IPS-11a (cell line): ENCODE measurements around the gene CYP2W1.

Experiments
- H3K4me3 ChIP-seq: one replicate; pipeline ENCODE4 v1.5.1; 2013; ENCODE audit warnings: low read depth, low read length, control low read depth

The CYP2W1 gene

DNA sequence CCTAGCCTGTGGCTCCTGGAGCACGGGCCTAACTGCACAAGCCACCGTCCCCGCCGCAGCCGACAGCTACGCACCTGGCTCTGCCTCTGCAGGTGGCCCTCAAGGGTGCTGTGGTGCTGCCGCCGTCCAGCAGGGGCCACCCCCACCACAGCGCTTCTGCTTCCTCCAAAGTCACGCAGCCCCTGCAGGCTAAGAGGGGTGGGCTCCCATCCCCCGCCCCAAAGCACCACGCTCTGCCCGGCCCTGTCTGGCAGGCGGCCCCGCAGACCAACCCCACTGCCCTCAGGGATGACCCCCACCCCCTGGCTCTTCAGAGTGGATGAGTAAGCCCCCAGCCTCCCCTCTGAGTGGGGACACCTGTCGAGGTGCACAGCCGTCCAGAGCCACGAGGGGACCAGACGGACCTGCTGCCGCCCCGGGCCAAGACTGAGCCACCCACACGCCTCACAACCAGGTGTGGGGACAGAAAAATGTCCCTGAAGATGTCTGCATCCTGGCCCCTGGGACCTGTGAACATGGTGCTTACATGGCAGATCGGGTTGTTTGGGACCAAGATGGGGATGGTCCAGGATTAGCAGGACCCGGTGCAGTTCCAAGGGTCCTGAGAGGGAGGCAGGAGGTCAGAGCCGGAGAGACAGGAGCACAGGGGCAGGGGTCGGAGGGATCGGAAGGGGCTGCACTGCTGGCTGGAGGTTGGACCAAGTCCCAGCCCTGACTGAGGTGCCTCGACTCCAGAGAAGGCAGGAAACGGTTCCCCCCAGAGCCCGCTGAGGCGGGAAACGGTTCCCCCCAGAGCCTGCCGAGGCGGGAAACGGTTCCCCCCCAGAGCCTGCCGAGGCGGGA is 19.5 kb upstream of the CYP2W1 start:
- no peak overlapping the region for H3K4me3 ChIP-seq

DNA sequence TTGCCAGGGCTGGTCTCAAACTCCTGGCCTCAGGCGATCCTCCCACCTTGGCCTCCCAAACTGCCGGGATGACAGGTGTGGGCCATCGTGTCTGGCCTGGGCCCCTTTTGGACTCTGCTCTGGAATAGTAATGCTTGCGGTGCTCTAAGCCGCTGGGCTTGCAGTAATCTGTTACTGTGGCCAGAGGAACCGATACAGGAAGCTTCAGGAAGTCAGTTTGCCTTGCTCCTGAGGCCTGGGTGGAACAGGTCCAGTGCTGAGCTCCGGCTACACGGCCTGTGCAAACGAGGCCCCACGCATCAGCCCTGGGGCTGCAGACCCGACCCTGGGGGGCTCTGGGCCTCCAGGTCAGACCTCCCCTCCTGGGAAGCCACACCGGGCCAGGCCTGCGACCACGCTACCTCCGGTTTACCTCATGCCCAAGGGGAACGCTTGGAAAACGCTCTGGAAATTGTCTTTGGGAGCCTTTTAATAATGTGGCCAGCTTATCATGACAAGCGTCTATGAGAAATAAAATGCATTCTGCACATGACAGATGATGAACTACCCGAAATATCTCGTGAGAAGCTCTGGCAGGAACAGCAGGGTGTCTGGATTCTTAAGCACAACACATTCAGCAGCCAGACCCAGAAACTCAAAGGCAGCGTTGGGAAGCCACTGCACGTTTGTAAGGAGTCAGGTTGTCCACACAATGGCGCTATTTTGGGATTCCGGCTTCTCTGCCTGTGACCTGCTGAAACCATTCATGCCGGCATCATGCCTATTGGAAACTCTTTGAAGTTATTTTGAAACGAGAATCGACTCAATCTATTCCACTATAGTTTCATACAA is 18.4 kb upstream of the CYP2W1 start:
- H3K4me3 ChIP-seq, result no peak overlapping the region

DNA sequence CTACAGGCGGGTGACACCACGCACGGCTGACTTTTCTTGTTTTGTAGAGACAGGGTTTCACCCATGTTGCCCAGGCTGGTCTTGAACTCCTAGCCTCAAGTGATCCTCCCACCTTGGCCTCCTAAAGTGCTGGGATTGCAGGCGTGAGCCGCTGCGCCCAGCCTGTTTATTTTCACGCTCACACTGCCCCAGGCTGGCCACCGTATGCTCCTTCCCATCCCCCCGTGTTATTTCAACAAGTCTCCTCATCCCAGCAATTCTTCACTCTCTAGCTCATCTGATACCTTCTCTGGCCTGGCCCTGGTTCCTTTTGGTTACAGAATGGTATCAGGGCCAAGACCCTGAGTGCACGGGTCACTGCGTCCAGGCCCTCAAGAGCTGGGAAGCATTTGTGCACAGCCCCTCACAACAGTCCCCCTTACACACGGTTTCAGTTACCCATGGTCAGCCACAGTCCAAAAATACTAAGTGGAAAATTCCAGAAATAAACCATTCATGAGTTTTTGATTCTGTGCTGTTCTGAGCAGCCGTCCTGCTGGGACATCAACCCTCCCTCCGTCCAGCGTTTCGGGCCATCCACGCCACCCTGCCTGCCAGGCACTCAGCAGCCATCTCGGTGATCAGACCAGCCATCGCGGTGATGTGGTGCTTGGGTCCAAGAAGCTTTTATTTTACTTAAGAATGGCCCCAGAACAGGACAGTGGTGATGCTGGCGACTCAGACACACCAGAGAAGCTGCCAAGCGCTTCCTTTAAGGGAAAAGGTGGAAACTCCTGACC is 16.5 kb upstream of the CYP2W1 start:
- H3K4me3 ChIP-seq, result no peak overlapping the region

DNA sequence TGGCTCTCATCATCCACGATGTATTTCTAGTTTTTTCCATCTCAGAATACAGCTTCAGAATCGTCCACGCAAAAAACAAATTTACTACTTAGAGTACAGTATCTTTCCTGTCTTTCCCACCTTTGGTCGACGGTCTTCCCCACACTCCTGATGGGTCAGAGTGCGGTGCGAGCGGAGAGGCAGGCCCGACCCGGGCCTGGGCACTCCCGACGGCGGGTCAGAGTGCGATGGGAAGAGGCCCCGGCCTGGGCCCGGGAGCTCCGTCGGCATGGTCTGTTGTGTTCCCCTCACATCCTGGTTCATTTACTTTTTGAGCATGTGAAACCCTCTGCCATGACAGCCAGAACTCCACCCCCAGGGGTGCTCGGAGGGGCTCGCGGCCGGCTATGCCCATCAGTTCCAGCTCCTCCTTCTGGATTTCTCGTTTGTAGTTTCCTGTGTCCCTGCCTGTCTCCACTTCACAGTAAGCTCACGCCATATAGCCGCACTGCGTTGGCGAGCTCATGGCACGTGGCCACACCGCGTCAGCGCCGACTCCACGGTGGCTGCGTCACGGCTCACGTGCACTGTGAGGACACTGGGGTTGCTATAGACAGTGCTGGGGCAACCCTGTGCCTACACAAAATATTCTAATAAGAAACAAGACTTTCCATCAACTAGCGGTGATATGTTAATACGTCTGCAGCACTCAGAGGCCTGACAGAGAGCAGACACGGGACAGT is 15.5 kb upstream of the CYP2W1 start:
- H3K4me3 ChIP-seq, result no peak overlapping the region

DNA sequence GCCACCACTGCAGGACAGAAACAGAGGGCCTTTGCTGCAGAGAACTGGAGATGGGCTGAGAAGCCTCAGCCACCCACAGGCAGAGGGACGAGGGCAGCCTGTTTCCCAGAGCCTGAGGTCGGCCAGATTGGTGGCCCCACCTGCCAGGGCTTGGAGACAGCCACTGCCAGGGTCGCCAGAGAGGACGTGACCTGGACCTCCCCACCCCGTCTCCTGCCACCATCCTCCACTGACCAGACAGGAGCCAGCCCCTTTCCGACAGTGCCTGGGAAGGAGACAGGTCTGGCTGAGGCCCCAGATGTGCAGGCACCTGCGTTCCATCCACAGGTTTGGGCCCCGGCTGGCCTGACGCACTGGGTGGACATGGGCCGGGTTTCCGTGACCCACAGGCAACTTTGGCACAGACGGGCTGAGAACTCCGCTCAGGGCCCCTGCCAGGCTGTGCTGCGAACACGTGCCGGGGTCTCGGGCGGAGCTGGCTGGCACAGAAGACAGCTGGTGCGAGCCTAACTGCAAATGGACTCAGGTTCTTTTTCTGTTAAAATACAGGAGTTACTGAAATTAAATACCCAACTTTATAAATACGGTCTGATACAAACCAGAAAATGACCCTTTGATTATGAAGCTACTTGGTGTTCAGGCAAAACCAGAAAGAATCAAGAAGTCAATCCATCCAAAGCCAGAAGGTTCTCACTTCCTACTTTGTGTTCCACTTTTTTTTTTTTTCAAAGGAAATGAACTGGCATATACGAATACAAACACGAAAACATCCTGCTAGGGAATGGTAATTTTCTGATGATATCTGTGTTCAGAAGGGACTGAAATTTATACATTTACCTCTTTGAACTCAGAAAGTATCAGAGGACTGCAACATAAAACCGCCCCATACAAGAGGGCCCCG is 14.5 kb upstream of the CYP2W1 start:
- H3K4me3 ChIP-seq, result no peak overlapping the region

DNA sequence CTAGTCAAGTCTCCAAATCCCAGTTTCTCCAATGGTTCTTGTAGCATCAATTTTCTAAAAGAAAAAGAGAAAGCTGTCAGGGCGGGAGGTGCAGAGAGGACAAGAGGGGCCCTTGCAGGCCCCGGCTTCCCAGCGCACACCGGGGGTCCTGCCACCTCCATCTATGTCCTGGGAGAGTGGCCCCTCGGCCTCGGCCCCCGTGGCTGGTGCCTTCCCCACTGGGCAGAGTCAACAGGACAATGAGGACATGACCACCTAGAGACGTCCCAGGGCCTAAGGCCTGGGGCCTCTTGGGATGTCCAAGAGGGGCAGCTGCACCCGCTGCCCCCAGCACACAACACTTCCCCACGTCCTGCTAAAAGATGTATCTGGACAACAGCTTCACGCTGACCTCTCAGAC is 13.6 kb upstream of the CYP2W1 start:
- H3K4me3 ChIP-seq, result no peak overlapping the region

DNA sequence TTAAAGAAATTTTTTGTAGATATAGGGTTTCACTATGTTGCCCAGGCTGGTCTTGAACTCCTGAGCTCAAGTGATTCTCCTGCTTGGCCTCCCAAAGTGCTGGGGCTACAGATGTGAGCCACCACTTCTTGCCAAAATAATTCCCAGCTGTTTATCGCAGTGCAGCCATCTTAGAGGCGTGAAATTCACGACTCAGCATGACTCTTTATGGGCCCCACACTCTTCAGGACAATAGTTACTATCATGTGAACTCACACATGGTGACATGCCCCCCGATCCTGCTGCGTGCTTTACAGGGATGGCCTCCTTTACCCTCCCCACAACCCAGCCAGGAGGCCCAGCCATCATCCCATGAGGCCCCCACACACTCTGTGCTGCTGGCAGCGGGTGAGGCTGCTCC is 12.2 kb upstream of the CYP2W1 start:
- H3K4me3 ChIP-seq, result no peak overlapping the region

DNA sequence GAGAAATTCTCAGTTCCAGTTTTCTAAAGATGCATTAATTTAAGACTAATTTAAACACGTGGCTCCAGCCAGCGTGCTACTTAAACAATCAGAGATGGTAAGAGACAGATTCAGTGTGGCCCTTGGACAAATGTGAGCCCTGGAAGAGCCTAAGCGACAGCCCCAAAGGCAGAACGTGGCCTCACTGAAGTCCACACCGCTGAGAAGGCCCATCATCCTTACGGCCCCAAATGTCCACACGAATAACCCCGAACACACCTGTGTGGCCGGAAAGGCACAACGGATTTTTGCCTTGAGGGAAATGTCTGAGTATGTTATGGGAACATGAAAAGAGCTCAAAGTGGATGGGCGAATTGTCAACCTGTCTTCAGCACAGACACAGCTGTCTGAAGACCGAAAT is 10.9 kb upstream of the CYP2W1 start:
- no peak overlapping the region for H3K4me3 ChIP-seq

DNA sequence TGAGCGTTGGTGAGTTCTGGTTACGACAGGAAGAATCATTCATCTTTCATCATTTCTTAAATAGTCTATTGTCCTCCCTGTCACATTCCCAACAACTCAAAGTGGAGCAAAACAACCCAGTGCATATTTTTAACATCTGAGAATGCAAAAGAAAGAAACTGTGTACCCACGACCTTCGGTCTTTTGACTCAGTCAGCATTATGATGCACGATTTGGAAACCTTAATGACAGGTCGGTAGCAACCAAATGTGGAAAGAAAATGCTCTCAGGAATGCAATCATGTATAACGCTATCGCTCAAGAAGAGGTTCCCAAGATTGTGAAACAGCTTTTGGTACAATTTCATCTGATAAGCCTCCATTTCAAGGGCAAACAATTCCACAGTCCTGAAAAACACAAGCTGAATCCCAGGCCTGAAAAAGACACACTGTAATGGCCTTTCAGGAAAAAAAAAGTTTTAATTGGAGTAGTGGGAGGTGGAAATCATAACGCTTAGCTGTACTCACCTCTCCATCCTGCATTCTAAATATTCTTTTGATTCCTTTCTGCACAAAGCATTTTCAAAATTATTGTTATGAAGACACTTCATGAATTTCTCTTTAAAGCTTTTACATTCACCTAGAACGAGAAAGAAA is 10.2 kb upstream of the CYP2W1 start:
- H3K4me3 ChIP-seq, result no peak overlapping the region

DNA sequence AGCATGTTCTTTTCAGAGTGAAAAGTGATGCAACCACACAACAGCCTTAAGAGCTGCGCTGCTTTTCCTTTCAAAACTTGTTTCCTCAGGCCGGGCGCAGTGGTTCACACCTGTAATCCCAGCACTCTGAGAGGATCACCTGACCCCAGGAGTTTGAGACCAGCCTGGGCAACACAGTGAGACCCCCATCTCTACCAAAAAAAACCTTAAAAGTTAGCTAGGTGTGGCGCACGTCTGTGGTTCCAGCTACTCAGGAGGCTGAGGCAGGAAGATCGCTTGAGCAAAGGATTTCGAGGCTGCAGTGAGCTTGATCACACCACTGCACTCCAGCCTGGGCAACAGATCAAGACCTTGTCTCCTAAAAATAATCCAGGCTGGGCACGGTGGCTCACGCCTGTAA is 9.7 kb upstream of the CYP2W1 start:
- H3K4me3 ChIP-seq, result no peak overlapping the region

DNA sequence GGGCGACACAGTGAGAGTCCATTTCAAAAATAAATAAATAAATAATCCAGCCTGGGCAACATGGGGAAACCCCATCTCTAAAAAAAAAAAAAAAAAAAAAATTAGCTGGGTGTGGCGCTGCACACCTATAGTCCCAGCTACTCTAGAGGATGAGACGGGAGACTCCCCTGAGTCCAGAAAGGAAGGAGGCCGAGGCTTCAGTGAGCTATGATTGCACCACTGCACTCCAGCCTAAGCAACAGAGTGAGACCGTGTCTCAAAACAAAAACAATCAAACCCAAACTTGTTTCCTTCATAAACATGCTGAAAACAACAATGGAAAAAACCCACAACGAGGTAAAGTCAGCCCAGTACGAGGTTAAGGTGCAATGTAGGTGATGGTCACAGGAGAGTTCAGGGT is 8.8 kb upstream of the CYP2W1 start:
- H3K4me3 ChIP-seq, result peak overlapping the region; percentile 82

DNA sequence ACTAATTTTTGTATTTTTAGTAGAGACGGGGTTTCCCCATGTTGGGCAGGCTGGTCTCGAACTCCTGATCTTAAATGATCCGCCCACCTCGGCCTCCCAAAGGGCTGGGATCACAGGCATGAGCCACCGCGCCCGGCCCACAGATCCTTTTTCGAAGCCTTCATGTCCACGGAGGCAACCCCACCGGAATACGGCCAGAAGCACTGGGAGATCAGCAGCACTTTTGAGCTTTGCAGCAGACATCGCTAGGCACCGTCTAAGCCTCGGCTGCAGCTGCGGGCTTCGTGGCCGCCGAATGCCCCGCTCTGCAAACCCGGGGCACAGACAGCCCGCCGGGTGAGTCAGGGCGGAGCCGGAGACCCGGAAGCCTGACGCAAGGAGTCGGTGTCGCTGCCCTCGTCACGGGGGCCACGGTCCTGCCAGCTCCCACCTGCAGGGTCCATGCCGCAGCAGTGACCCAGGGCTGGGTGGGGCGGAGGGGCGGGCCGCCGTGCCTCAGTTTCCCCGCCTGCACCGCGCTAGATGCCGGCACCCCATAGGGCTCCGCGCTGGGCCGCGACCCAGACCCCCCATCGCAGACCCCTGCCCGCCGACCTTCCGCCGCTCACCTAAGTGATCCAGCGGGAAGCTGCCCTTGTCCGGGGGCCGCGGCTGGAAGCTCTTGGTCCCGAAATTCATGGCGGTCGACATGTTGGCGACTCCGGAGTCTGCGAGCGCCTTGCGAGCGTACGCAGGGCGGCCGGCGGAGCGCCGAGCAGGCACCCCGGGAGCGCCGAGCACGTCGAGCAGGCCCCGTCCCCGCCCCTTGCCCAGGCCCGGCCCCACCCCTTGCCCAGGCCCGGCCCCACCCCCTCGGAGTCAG is 7.9 kb upstream of the CYP2W1 start, which contains the start of gene COX19:
COX19 (minus strand) TSS at position 730 of the 862 bp plus-strand sequence; CDS start at position 690, 40 bp downstream.
- H3K4me3 ChIP-seq, result peak within 1 kb of the TSS; percentile 82

DNA sequence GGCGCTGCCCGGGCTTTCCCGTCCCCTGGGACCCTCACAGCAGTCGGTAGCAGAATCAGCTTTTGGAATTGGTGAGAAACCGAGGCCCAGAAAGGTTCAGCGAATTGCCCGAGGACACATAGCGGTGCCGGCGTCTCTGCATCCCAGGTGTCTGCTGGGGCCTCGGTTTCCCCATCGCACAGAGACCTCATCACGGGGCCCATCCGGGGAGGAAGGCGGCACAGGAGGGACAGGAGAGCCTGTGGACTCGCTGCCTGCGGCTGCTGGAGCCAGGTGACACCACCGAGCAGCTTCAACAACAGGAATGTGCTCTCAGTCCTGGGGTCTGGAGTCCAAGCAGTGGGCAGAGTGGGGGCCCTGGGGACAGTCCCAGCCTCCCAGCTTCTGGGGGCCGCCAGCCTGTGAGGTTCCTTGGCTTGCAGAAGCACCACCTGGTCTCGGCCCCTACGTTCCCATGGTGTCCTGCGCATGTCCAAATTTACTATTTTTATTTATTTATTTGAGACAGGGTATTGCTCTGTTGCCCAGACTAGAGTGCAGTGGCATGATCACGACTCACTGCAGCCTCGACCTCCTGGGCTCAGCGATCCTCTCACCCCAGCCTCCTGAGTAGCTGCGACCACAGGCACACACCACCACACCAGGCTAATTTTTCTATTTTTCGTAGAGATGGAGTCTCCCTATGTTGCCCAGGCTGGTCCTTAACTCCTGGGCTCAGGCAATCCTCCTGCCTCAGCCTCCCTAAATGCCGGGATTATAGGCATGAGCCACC is 7.1 kb upstream of the CYP2W1 start:
- no peak overlapping the region for H3K4me3 ChIP-seq

DNA sequence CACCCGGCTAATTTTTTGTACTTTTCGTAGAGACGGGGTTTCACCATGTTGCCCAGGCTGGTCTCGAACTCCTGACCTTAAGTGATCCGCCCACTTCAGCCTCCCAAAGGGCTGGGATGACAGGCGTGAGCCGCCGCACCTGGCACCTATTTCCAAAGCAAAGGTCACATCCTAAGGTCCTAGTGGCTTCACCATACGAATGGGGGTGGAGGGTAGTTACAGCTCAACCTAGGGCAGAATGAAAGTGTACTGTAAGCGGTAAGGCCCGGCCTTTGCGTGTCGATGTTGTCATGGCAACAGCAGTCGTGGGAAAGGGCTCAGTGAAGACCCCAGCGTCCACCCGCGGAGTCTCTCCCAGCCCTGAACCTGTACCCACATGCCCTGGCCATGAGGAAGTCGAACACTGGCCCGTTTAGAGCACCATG is 6.1 kb upstream of the CYP2W1 start:
- no peak overlapping the region for H3K4me3 ChIP-seq

DNA sequence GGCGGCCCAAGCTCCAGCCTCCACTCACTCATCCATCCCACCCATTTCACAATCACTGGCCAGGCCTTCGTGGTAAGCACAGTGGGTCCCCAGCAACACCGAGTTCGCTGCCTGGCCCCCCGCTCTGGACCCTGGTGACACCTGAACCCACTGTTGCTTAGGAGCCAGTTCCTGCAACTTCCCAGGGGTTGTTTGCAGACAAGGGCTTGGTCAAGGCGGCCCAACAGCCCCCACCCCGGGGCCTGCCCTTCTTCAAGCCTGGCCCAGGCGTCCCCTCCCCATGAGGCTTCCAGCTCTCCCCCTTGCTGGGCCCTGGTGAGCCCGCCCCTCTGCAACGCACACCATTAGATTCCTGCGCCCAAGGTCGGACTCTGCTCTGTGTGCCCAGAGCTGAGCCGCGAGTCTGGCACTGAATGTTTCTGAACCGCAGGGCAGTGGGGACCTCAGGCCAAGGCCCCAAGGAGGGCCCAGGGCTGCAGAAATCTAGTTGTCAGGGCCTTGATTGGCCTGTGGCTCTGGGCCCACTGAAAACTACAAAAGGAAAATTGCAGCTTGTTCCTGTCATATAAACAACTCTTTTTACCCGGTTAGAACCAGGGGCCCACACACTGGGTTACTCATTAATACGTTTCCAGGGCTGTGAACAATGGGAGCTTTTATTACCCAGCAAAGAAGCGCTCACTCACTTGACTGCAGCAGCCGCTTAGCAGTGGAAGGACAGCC is 5.5 kb upstream of the CYP2W1 start:
- no peak overlapping the region for H3K4me3 ChIP-seq

DNA sequence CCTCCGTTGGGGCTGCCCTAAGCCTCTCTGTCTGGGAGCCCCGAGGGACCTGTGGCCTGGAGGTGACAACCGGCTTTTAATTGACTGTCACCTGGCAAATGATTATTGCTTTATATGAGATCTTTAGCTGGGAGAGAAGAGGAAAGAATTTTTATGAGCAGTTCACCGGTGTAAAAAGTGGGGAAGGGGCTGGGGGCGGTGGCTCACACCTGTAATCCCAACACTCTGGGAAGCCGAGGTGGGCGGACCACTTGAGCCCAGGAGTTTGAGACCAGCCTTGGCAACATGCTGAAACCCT is 5.0 kb upstream of the CYP2W1 start:
- H3K4me3 ChIP-seq, result no peak overlapping the region
